Measurements from ENCODE around the gene UNC13D. TPM values are rescaled to one million over a fixed set of nuclear protein-coding genes. Genes with fewer than 3 reads are reported as not detected.

Gene UNC13D
- polyA plus RNA-seq, 1 experiment, result 0.16 TPM

DNA sequence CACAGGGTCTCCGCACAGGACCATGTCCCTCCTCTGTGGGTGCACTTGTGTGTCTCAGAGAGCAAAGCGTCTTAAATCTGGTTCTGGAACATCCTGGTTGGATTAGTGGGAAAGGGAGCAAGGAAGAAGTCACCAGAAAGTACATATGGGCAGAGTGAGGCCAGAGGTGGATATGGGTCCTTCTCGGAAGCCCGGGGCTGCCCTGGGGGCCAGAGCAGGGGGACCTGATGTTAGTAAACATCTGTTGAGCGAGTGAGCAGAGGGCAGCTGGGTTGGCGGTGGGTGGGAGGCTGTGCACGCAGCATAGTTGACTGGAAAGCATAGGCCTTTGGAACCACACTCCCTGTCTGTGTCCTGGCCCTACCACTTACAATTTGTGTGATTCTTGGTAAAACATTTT, 22.7 kb downstream of the UNC13D start:
- Histone ChIP-seq H3K27me3 (ENCODE audit: control insufficient read depth, insufficient read depth, low read length) (no peaks in the 10 kb centered on the region), H3K27ac (ENCODE audit: low read depth, low read length) (no peak overlapping the region), H3K9me3 (ENCODE audit: control insufficient read depth, insufficient read depth, low read length) (no peaks in the 10 kb centered on the region), H3K4me3 (ENCODE audit: low read depth, low read length) (no peak overlapping the region)
- ChIA-PET POLR2A (interaction anchor here (1.8 kb wide), 1 partner anchor 41 kb away, joined by 5 read pairs; no protein-coding TSS in a partner anchor), CTCF (interaction anchor here (0.8 to 1.1 kb wide), 2 partner anchors 9 to 188 kb away, joined by 3 read pairs; no protein-coding TSS in a partner anchor)
- no peak for DNase-seq (ENCODE audit: low read depth, low spot score)
- TF ChIP-seq, protein P1, sequence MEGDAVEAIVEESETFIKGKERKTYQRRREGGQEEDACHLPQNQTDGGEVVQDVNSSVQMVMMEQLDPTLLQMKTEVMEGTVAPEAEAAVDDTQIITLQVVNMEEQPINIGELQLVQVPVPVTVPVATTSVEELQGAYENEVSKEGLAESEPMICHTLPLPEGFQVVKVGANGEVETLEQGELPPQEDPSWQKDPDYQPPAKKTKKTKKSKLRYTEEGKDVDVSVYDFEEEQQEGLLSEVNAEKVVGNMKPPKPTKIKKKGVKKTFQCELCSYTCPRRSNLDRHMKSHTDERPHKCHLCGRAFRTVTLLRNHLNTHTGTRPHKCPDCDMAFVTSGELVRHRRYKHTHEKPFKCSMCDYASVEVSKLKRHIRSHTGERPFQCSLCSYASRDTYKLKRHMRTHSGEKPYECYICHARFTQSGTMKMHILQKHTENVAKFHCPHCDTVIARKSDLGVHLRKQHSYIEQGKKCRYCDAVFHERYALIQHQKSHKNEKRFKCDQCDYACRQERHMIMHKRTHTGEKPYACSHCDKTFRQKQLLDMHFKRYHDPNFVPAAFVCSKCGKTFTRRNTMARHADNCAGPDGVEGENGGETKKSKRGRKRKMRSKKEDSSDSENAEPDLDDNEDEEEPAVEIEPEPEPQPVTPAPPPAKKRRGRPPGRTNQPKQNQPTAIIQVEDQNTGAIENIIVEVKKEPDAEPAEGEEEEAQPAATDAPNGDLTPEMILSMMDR (IDR thresholded peaks at IDR 0.05; ENCODE audit: low read depth, low read length), result no peak

DNA sequence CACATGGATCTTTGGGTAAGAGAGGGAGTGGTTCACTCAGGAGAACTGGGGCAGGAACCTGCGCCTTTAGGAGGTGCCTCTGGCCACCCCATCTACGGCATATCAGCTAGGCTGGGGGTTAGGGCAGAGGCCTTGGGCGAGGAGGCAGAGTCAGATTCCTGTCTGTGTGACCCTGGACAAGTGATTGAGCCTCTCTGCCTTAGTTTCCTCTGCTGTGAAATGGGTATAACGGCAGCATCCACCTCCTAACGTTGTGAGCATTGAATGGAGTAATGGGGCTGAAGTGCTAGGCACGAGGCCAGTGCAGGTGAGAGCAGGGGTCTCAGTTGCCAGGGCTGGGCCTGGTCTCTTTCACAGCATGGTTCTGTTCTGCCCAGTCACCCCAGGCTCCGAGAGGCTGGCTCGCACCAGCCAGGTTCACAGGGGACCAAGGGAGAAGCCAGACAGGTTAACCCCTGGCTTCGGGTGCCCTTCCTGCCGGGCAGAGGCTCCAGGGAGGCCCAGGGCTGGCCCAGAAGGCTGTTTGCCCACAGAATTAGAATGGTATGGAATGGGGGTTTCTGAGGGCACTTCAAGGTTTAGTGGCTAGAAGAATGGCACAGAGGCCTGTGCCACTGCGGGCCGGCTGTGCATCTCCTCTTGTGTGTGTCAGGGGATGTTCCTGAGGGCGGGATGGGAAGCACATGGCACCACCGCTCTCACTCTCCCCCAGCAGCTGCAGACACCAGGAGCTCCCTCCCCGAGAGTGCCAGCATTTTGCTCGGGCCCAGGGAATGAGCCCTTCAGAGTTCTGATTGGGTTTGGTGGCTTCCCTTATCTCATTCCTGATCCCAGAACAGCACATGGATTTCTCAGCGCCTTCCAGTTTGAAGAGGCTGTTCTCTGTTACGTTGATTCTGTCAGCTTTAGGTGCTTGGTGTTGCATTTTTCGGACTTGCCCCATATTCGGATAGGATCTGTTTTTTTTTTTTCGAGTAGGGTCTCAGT, 23.8 kb downstream of the UNC13D start:
- TF ChIP-seq, protein P1 (IDR thresholded peaks at IDR 0.05; ENCODE audit: low read depth, low read length), result no peak
- no peak overlapping the region for H3K27ac ChIP-seq (ENCODE audit: low read depth, low read length)
- H3K4me3 ChIP-seq (ENCODE audit: low read depth, low read length), result no peak overlapping the region
- no peaks in the 10 kb centered on the region for H3K9me3 ChIP-seq (ENCODE audit: control insufficient read depth, insufficient read depth, low read length)
- POLR2A ChIA-PET, result no interaction called here
- no peaks in the 10 kb centered on the region for H3K27me3 ChIP-seq (ENCODE audit: control insufficient read depth, insufficient read depth, low read length)
- CTCF ChIA-PET, result interaction anchor here (0.8 to 1.1 kb wide), 2 partner anchors 10 to 186 kb away, joined by 3 read pairs; no protein-coding TSS in a partner anchor
- DNase-seq (ENCODE audit: low read depth, low spot score), result no peak

DNA sequence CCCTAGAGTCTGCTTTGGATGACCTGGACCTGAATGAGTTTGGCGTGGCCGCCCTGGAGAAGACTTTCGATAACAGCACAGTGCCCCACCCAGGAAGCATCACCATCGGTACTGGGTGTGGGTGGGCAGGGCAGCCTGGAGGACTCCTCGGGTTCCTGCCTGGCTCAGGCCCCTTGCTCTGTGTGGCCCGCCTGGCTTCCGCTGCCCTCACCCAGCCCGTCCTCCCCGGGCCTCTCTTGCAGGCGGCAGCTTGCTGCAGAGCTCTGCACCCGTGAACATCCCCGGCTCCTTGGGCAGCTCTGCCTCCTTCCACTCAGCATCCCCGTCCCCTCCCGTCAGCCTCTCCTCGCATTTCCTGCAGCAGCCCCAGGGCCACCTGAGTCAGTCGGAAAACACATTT, 24.5 kb downstream of the UNC13D start:
- TF ChIP-seq, protein P1 (IDR thresholded peaks at IDR 0.05; ENCODE audit: low read depth, low read length), result no peak
- Histone ChIP-seq H3K4me3 (ENCODE audit: low read depth, low read length) (no peak overlapping the region), H3K27ac (ENCODE audit: low read depth, low read length) (no peak overlapping the region), H3K9me3 (ENCODE audit: control insufficient read depth, insufficient read depth, low read length) (no peaks in the 10 kb centered on the region), H3K27me3 (ENCODE audit: control insufficient read depth, insufficient read depth, low read length) (no peaks in the 10 kb centered on the region)
- POLR2A ChIA-PET, result no interaction called here
- DNase-seq (ENCODE audit: low read depth, low spot score), result no peak
- CTCF ChIA-PET, result no interaction called here

DNA sequence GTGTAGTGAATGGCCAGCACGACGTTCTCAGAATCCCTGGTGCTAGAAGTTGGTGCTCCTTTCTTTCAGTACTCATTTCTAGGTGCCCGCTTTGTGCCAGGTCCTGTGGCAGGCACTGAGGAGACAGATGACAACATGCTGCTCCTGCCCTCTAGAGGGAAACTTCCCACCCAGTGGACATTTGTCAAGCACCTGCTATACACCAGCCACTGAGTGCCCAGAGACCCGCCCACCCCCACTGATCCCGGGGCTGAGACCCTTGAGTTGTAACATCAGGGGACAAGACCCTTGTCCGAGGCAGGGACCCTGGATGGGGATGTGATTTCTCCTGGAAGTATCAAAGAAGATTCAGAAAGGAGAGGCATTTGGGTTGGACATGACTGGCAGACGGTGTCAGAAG, 25.1 kb downstream of the UNC13D start:
- Histone ChIP-seq H3K9me3 (ENCODE audit: control insufficient read depth, insufficient read depth, low read length) (no peaks in the 10 kb centered on the region), H3K4me3 (ENCODE audit: low read depth, low read length) (no peak overlapping the region), H3K27ac (ENCODE audit: low read depth, low read length) (no peak overlapping the region), H3K27me3 (ENCODE audit: control insufficient read depth, insufficient read depth, low read length) (no peaks in the 10 kb centered on the region)
- DNase-seq (ENCODE audit: low read depth, low spot score), result no peak
- POLR2A ChIA-PET, result no interaction called here
- TF ChIP-seq, protein P1 (IDR thresholded peaks at IDR 0.05; ENCODE audit: low read depth, low read length), result no peak
- CTCF ChIA-PET, result interaction anchor here (0.6 kb wide), 1 partner anchor 36 kb away, joined by 4 read pairs; the partner anchor contains the start of gene WBP2

DNA sequence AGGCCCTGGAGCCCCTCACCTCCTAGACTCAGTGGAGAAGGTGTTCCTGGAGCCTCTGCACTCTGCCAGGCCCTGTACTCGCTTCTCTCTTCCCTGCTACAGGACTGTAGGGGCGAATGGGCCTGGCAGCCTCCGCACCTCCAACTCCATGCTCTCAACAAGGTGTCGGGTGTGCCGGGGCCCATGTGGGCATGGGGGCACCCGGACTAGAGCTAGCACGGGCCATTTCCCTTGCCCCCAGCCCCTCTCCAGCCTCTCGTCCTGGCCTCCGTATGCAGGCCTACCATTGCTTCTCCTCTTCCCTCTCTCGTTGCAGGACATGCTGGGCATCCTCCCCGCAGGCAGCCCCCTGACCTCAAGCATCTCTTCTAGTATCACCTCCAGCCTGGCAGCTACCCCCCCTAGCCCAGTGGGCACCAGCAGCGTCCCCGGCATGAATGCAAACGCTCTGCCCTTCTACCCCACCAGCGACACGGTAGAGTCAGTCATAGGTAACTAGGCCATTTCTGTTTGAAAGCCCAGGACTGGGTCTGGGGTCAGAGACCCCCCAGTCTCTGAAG, 25.8 kb downstream of the UNC13D start:
- POLR2A ChIA-PET, result no interaction called here
- Histone ChIP-seq H3K27ac (ENCODE audit: low read depth, low read length) (no peak overlapping the region), H3K4me3 (ENCODE audit: low read depth, low read length) (no peak overlapping the region), H3K27me3 (ENCODE audit: control insufficient read depth, insufficient read depth, low read length) (no peaks in the 10 kb centered on the region), H3K9me3 (ENCODE audit: control insufficient read depth, insufficient read depth, low read length) (no peaks in the 10 kb centered on the region; the same call in 1 of the 2 replicates)
- CTCF ChIA-PET, result interaction anchor here (0.6 kb wide), 1 partner anchor 37 kb away, joined by 4 read pairs; the partner anchor contains the start of gene WBP2
- no peak for DNase-seq (ENCODE audit: low read depth, low spot score)
- TF ChIP-seq, protein P1 (IDR thresholded peaks at IDR 0.05; ENCODE audit: low read depth, low read length), result no peak
